ENCODE measurements around the gene SMYD3. TPM values are rescaled to one million over a fixed set of nuclear protein-coding genes. Genes with fewer than 3 reads are reported as not detected.

SMYD3 gene
- total and polyA plus RNA-seq, 2 of the 13 experiments (the other 11 are each of a cell fraction or from before 2014, with no cell fraction given): 27.7 to 35.8 TPM

GRCh38 chr1:245810789-245811337, 696.2 kb downstream of the SMYD3 start (continued):
- TF ChIP-seq ZKSCAN8 (CRISPR knock-in tag; IDR thresholded peaks at IDR 0.05; ENCODE audit: borderline replicate concordance) (peak; percentile 42; the same call in 1 of the 2 replicates), RFX5 (IDR thresholded peaks at IDR 0.05; ENCODE audit: low read depth, low read length) (no peak), SMAD9 (CRISPR knock-in tag; IDR thresholded peaks at IDR 0.05) (no peak), ZNF816 (CRISPR knock-in tag; IDR thresholded peaks at IDR 0.05; ENCODE audit: borderline replicate concordance) (no peak; the same call in 1 of the 2 replicates), GATAD1 (CRISPR knock-in tag; IDR thresholded peaks at IDR 0.05) (no peak), CENPX (CRISPR knock-in tag; IDR thresholded peaks at IDR 0.05) (no peak), HNRNPLL (IDR thresholded peaks at IDR 0.05; ENCODE audit: low read depth, low read length, poor library complexity, severe bottlenecking) (no peak), ZBTB1 (CRISPR knock-in tag; IDR thresholded peaks at IDR 0.05; ENCODE audit: borderline replicate concordance) (no peak), ZMAT3 (CRISPR knock-in tag; conservative IDR thresholded peaks at IDR 0.05) (no peak), MNT (IDR thresholded peaks at IDR 0.05) (peak; percentile 23; the same call in 1 of the 2 replicates), SOX13 (IDR thresholded peaks at IDR 0.05) (0 out of 2 replicates have a peak, but pooled peaks have one; percentile 20), SOX13 (CRISPR knock-in tag; conservative IDR thresholded peaks at IDR 0.05 in 1 of 2, IDR thresholded peaks at IDR 0.05 in 1 of 2) (peak in 1 of 2 experiments; percentile 72; a peak in 2 of 4 replicates), ISL2 (CRISPR knock-in tag; IDR thresholded peaks at IDR 0.05) (peak; percentile 91), SKI (IDR thresholded peaks at IDR 0.05; ENCODE audit: partially characterized antibody) (peak; percentile 34), ZNF589 (CRISPR knock-in tag; conservative IDR thresholded peaks at IDR 0.05) (no peak; the same call in 1 of the 2 replicates), MZF1 (CRISPR knock-in tag; IDR thresholded peaks at IDR 0.05; ENCODE audit: borderline replicate concordance) (no peak), ZFX (CRISPR knock-in tag; IDR thresholded peaks at IDR 0.05; ENCODE audit: low read depth) (no peak; the same call in 1 of the 2 replicates), TCF7L2 (IDR thresholded peaks at IDR 0.05; ENCODE audit: low read depth, low read length) (no peak; the same call in 1 of the 2 replicates), ELK4 (CRISPR knock-in tag; IDR thresholded peaks at IDR 0.05; ENCODE audit: borderline replicate concordance) (no peak), NCOA1 (CRISPR knock-in tag; IDR thresholded peaks at IDR 0.05) (peak; percentile 40; the same call in 1 of the 2 replicates), UBTF (CRISPR knock-in tag; IDR thresholded peaks at IDR 0.05) (no peak), SALL1 (CRISPR knock-in tag; IDR thresholded peaks at IDR 0.05) (peak; percentile 75)
- TF ChIP-seq, protein P1, sequence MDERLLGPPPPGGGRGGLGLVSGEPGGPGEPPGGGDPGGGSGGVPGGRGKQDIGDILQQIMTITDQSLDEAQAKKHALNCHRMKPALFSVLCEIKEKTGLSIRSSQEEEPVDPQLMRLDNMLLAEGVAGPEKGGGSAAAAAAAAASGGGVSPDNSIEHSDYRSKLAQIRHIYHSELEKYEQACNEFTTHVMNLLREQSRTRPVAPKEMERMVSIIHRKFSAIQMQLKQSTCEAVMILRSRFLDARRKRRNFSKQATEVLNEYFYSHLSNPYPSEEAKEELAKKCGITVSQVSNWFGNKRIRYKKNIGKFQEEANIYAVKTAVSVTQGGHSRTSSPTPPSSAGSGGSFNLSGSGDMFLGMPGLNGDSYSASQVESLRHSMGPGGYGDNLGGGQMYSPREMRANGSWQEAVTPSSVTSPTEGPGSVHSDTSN (CRISPR knock-in tag; IDR thresholded peaks at IDR 0.05): no peak
- TF ChIP-seq, protein P2, sequence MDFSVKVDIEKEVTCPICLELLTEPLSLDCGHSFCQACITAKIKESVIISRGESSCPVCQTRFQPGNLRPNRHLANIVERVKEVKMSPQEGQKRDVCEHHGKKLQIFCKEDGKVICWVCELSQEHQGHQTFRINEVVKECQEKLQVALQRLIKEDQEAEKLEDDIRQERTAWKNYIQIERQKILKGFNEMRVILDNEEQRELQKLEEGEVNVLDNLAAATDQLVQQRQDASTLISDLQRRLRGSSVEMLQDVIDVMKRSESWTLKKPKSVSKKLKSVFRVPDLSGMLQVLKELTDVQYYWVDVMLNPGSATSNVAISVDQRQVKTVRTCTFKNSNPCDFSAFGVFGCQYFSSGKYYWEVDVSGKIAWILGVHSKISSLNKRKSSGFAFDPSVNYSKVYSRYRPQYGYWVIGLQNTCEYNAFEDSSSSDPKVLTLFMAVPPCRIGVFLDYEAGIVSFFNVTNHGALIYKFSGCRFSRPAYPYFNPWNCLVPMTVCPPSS (IDR thresholded peaks at IDR 0.05): no peak
